GM19395 (cell line): ENCODE data around the gene SPACA4.

Experiments
- ATAC-seq: cut with Tn5 transposase; IDR thresholded peaks from one replicate; pipeline ENCODE4 v1.9.1; 2021; ENCODE audit warnings: mild to moderate bottlenecking, moderate library complexity; ENCODE audit not compliant: unreplicated experiment

Gene SPACA4

GRCh38 chr19:48596679-48597465 is 9.7 kb upstream of the SPACA4 start:
- no peak for ATAC-seq

- no peak for ATAC-seq
Measured at GRCh38 chr19:48598996-48599700, 7.4 kb upstream of the SPACA4 start.

- no peak for ATAC-seq
Measured at GRCh38 chr19:48600679-48601417, 5.7 kb upstream of the SPACA4 start.

GRCh38 chr19:48603001-48603400 is 3.5 kb upstream of the SPACA4 start:
- ATAC-seq = no peak

GRCh38 chr19:48603449-48603848 is 3.1 kb upstream of the SPACA4 start:
- no peak for ATAC-seq

GRCh38 chr19:48603850-48604249 is 2.7 kb upstream of the SPACA4 start:
- no peak for ATAC-seq

- ATAC-seq = no peak
Measured at GRCh38 chr19:48607359-48607755, 815 bp downstream of the SPACA4 start.

- ATAC-seq = no peak
Measured at GRCh38 chr19:48608798-48609263, 2.3 kb downstream of the SPACA4 start.

GRCh38 chr19:48609571-48610108 is 3.1 kb downstream of the SPACA4 start:
- ATAC-seq = no peak

- ATAC-seq = no peak
Measured at GRCh38 chr19:48611872-48612271, 5.3 kb downstream of the SPACA4 start.

GRCh38 chr19:48613024-48613851 is 6.7 kb downstream of the SPACA4 start:
- no peak for ATAC-seq

GRCh38 chr19:48613852-48614435 is 7.4 kb downstream of the SPACA4 start:
- no peak for ATAC-seq

GRCh38 chr19:48614436-48615230 is 8.1 kb downstream of the SPACA4 start, which contains the start of gene FAM83E:
Gene FAM83E (minus strand): TSS chr19:48615076. CDS start chr19:48613372, 1,704 bp downstream.
- ATAC-seq = no peak

- no peak for ATAC-seq
Measured at GRCh38 chr19:48615231-48616040, 8.9 kb downstream of the SPACA4 start.

- ATAC-seq = no peak
Measured at GRCh38 chr19:48616041-48616436, 9.5 kb downstream of the SPACA4 start.

GRCh38 chr19:48616491-48617056 is 10.0 kb downstream of the SPACA4 start:
- no peak for ATAC-seq

GRCh38 chr19:48617146-48617937 is 10.8 kb downstream of the SPACA4 start:
- ATAC-seq = no peak
